KOPT-K1 (cell line): ENCODE data around the gene TGFBR3L.

Experiments
- H3K27ac ChIP-seq: fragments of 200-600 bp; sonication (generic); 2 replicates; pipeline ENCODE4 v1.5.1; 2016; ENCODE audit warnings: antibody characterized with exemption, mild to moderate bottlenecking, low read depth, low read length; ENCODE audit not compliant: poor library complexity, severe bottlenecking
- H3K36me3 ChIP-seq: fragments of 200-600 bp; sonication (generic); 2 replicates; pipeline ENCODE4 v1.5.1; 2017; ENCODE audit warnings: antibody characterized with exemption, mild to moderate bottlenecking, low read length, moderate library complexity; ENCODE audit not compliant: insufficient read depth
- H3K9me3 ChIP-seq: fragments of 200-600 bp; sonication (generic); 2 replicates; pipeline ENCODE4 v1.5.1; 2017; ENCODE audit warnings: antibody characterized with exemption, low read length, mild to moderate bottlenecking; ENCODE audit not compliant: insufficient read depth, poor library complexity, severe bottlenecking

Gene TGFBR3L

DNA sequence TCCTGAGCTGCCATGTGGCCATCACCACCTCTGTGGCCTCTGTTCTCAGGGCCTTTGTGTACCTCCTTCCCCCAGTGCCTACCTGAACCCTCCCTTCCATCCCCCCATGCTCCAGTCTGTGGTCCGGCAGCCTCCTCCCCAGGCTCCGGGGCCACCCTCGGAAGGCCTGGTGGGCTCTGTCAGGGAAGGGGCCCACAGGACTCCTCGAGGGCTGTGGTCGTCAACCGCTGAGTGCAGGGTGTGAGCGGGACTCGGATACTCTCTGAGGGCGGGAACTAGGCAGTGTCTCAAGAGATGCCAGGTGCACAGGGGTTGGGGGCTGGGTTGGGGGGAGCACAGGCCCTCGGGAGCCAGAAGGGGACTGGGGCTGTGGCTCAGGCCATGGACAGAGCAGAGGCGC is 7.1 kb upstream of the TGFBR3L start:
- Histone ChIP-seq H3K27ac (no peak overlapping the region), H3K36me3 (peaks cover 37% of the 10 kb centered on the region), H3K9me3 (no peaks in the 10 kb centered on the region)

DNA sequence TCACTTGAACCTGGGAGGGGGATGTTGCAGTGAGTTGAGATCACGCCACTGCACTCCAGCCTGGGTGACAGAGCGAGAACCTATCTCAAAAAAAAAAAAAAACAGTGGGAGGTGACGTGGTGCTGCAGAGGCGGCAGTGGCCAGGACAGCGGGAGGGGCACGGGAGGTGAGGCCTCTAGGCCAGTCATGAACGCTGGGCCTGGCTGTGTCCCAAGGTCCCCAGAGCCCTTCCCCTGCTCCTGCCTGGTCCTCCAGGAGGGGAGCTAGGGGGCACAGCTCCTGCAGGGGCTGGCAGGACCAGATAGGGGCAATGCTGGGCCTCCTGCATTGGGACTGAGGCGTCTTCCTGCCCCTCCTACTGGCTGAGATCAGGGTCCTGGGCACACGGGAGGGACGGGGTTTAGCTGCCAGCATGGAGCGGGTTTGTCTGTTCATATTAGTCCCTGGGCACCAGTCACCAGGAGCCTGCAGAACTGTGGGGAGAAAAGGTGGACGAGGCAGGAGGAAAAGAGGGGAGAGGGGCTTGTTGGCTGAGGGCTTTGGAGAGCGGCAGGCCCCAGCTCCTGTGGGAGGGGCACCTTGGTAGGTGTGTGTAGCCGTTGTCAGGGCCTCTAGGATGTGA is 6.4 kb upstream of the TGFBR3L start:
- Histone ChIP-seq H3K36me3 (peaks cover 44% of the 10 kb centered on the region), H3K27ac (no peak overlapping the region)

DNA sequence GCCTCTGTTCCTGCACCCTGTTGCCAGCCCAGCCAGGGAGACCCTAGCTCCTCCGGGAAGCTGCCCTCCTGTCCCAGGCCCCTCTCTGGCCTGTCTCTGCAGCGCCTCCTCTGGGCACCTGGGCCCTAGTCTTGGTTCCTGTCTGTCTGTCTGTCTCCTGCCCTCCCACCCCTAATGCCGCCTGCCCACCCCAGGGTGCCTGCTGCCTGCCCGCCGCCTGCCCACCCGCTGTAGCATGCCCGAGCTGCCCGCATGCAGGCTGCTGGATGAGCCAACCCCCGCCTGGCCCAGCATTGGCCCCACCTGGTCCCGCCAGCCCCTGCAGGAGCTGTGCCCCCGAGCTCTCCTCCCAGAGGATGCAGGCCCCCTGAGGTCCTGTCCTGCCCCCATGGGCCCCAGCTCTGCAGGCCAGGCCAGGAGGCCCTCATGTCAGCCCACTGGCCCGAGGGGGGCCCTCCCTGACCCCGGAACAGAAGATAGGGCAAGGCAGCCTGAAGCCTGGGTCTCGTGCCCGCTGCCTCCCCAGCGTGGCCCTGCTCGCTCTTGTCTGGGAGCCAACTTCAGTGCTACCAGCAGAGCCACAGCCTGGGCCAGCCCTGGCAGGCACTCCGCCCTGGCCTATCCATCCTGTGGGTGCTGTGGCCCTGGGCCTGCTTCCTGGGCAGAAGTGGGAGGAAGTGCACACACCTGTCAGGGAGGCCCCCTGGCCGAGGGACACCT is 5.7 kb upstream of the TGFBR3L start:
- no peak overlapping the region for H3K27ac ChIP-seq
- peaks cover 45% of the 10 kb centered on the region for H3K36me3 ChIP-seq
- no peaks in the 10 kb centered on the region for H3K9me3 ChIP-seq

More for the DNA sequence above, 6.4 kb upstream of the TGFBR3L start:
- H3K9me3 ChIP-seq = no peaks in the 10 kb centered on the region

DNA sequence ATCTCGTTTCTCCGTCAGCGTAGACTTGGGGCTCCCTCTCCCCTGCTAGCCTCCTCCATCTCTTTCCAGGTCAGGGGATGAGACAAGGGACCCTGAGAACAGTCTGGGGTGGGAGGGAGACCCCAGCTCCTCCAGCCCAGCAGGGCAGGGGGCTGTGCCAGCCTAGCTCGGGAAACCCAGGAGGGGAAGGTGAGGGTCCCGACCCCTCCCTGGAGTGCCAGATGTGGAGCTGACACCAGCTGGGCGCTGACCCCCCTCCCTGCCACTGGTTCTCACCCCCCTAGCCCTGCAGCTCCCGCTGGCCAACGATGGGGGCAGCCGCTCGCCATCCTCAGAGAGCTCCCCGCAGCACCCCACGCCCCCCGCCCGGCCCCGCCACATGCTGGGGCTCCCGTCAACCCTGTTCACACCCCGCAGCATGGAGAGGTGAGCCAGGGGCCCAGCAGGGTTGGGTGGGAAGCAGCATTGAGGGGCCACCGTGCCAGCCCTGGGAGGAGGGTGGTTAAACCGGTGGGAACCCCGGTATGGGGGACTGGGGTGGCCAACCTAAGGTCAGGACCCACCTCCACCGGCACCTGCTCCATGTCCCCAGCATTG is 5.1 kb upstream of the TGFBR3L start:
- Histone ChIP-seq H3K27ac (no peak overlapping the region), H3K9me3 (no peaks in the 10 kb centered on the region), H3K36me3 (peaks cover 45% of the 10 kb centered on the region)

DNA sequence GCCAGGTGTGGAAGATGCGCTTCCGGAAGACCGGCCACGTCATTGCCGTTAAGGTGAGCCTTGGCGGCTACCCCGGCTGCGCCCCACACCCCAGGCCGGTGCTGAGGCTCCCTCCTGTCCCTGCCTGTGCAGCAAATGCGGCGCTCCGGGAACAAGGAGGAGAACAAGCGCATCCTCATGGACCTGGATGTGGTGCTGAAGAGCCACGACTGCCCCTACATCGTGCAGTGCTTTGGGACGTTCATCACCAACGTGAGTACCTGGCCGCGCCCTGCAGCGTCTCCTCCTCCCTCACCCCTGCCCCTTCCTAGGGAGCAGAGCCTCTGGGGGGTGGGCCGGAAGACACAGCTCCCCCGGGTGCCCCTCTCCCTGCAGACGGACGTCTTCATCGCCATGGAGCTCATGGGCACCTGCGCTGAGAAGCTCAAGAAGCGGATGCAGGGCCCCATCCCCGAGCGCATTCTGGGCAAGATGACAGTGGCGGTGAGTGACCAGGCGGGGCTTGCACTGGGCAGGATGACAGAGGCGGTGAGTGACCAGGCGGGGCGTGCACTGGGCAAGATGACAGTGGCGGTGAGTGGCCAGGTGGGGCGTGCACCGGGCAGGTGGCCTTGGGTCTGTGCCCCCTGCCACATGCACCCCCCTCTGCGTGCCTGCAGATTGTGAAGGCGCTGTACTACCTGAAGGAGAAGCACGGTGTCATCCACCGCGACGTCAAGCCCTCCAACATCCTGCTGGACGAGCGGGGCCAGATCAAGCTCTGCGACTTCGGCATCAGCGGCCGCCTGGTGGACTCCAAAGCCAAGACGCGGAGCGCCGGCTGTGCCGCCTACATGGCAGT is 4.1 kb upstream of the TGFBR3L start:
- H3K36me3 ChIP-seq = peaks cover 45% of the 10 kb centered on the region
- H3K27ac ChIP-seq = no peak overlapping the region
- H3K9me3 ChIP-seq = no peaks in the 10 kb centered on the region

DNA sequence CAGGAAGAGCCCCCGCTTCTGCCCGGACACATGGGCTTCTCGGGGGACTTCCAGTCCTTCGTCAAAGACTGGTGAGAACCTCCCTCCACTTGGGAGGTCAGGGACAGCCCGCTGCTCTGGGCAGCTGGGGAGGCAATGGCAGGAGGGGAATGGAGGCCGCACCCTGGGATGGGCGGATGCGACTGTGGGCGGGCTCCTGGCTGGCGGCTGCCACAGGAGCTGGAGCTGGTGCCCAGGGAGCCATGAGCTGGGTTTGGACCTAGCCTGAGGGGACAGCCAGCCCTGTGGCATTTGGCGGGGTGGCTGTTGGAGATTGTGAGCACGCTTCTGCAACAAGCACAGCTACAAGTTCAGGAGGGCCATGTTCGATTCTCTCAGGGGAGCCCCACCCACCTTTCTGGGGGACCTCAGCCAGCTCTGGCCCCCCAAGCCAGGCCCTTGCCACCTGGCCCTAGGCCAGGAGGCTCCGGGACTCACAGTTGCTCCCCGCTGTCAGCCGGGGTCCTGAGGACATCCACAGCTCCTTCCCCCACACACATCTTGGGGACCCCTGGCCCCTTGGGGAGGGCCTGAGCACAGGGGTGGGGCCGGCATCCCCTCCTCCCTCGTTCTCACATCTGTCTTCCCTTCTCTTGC is 3.0 kb upstream of the TGFBR3L start:
- H3K9me3 ChIP-seq = no peaks in the 10 kb centered on the region
- peaks cover 34% of the 10 kb centered on the region; the same call in 1 of the 2 replicates for H3K36me3 ChIP-seq
- H3K27ac ChIP-seq = no peak overlapping the region

DNA sequence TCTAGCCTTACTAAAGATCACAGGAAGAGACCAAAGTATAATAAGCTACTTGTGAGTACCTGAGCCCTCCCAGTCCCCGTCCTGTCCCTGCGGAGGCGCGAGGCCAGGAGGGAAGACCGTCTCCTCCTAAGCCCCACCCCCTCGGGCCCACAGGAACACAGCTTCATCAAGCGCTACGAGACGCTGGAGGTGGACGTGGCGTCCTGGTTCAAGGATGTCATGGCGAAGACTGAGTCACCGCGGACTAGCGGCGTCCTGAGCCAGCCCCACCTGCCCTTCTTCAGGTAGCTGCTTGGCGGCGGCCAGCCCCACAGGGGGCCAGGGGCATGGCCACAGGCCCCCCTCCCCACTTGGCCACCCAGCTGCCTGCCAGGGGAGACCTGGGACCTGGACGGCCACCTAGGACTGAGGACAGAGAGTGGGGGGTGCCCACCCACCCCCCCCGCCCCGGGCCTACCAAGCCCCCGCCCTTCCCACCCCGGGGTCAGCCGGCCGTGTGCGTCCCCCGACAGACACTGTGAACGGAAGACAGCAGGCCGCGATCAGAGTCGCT is 2.4 kb upstream of the TGFBR3L start:
- H3K36me3 ChIP-seq = peaks cover 34% of the 10 kb centered on the region; the same call in 1 of the 2 replicates

DNA sequence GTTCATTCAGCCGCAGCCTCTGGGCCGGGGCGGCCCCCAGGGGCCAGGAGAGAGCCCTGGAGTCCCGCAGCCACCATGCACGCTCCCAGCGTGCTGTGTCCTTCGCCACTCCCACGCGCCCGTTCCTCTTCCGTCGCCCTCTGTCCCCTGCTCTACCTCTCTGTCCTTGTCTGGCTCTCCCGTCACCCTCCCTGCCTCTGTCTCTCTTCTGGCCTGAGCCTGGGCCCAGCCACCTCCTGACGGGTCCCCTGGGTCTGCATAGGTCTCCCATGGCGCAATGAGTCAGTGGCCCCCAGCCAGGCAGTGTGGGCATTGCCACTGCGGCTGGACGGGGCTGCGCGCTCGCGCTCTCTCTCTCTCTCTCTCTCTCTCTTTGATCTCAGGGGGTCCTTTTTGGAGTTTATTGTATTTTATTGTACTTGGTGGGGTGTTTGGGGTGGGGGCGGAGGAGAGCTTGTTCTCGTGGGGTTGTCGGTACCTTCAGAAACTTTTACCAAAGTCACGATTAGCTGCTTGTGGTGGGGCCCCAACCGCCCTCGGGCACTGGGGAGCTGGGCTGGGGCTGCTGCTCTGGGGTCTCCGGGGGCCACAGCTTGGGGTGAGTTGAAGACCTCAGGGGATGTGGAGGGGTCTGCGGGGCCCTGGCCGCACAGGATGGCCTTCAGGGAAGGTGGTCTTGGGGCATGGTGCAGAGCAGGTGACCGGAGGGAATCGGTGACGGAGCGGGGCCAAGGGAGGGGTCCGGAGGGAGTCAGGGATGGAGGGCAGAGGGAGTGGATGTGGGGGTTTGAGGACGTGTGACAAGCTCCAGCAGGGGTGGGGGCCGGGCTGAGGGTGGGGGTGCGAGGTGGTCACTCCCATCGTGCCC is 1.7 kb upstream of the TGFBR3L start:
- Histone ChIP-seq H3K9me3 (no peaks in the 10 kb centered on the region), H3K27ac (no peak overlapping the region), H3K36me3 (peaks cover 34% of the 10 kb centered on the region; the same call in 1 of the 2 replicates)

More for the DNA sequence above, 2.4 kb upstream of the TGFBR3L start:
- Histone ChIP-seq H3K27ac (no peak overlapping the region), H3K9me3 (no peaks in the 10 kb centered on the region)

DNA sequence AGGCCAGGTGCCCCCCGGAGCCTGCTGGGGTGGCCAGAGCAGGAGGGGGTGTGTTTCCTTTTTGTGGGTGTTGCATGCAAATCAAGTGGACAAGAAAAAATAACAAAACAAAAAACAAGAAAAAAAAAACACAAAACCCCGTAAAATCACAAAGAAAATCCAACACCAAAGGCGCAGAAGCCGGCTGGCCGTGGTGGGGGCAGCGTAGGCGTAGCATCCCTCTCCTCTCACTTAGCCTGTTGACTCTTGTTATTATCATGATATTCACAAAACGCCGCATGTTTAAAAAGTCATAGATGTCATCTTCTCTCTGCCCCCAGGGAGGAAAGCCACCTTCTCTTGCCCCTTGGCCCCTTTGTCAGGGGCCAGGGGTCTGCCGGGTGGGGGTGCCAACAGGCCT is 978 bp upstream of the TGFBR3L start:
- no peaks in the 10 kb centered on the region for H3K9me3 ChIP-seq
- H3K36me3 ChIP-seq = peaks cover 34% of the 10 kb centered on the region; the same call in 1 of the 2 replicates
- no peak overlapping the region for H3K27ac ChIP-seq

DNA sequence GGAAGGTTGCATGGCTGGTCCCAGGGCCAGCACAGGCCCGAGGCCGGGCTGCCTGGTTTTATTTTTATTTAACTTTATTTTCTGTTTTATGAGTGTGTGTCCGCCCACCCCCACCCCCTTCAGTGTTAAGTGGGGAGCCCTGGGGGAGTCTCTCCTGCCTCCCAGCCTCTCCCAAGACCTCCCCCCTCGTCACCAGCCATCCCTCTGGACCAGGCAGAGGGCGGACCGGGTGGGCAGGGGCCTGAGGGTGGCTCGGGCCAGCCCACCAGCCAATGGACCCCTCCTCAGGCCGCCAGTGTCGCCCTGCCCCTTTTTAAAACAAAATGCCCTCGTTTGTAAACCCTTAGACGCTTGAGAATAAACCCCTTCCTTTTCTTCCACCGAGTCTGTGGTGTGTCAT is 531 bp upstream of the TGFBR3L start:
- Histone ChIP-seq H3K9me3 (no peaks in the 10 kb centered on the region), H3K36me3 (peaks cover 34% of the 10 kb centered on the region; the same call in 1 of the 2 replicates), H3K27ac (no peak overlapping the region)

DNA sequence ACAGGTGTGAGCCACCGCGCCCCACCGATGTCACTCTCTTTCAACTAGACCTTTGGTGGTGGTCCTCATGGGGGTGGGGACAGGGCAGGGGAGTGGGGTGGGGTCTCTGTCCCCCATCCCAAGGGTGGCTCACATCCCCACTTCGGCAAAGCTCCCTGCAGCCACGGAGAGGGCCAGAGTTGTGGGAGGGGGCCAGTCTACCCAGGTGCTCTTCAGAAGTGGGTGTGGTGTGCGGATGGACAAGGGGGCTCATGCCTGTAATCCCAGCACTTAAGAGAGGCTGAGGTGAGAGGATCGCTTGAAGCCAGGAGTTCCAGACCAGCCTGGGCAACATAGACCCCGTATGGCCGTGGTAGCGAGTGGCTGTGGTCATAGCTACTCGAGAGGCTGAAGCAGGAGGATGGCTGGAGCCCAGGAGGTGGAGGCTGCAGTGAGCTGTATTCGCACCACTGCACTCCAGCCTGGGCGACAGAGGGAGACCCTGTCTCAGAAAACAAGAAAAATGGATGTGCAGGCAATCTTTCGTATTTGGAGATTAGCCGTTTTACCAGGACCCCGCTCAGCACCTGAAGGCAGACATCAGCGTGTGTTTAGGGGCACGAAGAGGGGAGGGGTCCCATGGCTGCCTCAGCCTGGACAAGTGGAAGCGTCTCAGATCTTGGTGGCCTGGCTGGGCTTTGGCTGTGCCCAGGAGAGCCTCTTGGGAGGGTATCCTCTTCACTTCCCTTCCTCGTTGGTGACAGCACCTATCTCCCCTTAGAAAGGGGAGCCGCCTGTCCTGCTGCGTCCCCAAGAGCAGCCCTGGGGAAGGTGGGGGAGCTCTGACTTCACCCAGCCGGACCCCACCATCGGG is 846 bp downstream of the TGFBR3L start:
- no peaks in the 10 kb centered on the region for H3K9me3 ChIP-seq
- peaks cover 27% of the 10 kb centered on the region; the same call in 1 of the 2 replicates for H3K36me3 ChIP-seq
- no peak overlapping the region for H3K27ac ChIP-seq

DNA sequence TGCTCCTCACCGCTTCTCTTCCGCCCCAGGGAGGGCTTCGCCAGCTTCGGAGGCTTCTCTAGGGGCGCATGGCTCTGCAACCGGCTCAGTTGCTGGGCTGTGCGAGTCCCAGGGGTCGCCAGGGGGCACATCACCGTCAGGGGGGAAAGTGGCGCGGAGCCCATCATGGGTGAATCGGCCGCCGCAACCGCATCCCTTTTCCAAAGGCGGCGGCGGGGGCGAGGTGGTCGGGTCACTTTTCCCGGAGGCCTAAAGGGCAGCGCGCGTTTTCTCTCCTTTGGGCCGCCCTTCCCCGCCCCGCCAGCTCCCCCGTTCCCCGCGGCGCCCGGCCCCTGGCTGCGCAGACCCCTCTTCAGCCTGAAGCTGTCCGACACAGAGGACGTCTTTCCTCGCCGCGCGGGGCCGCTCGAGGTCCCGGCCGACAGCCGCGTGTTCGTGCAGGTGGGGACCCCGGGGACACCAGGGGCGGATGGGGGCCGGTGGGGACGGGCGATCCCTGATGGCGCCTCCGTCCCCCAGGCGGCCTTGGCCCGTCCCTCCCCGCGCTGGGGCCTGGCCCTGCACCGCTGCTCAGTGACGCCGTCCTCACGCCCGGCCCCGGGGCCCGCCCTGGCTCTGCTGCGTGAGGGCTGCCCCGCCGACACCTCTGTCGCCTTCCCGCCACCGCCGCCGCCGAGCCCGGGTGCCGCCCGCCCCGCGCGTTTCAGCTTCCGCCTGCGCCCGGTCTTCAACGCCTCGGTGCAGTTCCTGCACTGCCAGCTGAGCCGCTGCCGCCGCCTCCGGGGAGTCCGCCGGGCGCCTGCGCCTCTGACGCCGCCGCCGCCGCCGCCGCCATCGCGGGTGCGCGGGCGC is 1.7 kb downstream of the TGFBR3L start:
- H3K36me3 ChIP-seq = peaks cover 18% of the 10 kb centered on the region; the same call in 1 of the 2 replicates
- H3K27ac ChIP-seq = no peak overlapping the region
- H3K9me3 ChIP-seq = no peaks in the 10 kb centered on the region
